HEK293T (cell line): ENCODE data around the gene C1QTNF8.
A peak's percentile ranks its signal among the peaks of the same experiment; 100 is the strongest.

Experiments
- CTCF ChIA-PET: fragments of 350-600 bp; formaldehyde crosslinking; extraction: SDS; loops from one replicate; lab custom pipeline; 2021; ENCODE audit warnings: antibody characterized with exemption, inconsistent platforms; lab: Yijun Ruan, JAX
- POLR2A ChIA-PET: fragments of 350-600 bp; formaldehyde crosslinking; extraction: SDS; loops from one replicate; lab custom pipeline; 2020; ENCODE audit warnings: antibody characterized with exemption, inconsistent platforms; lab: Yijun Ruan, JAX
- DNase-seq: peaks from one replicate; pipeline ENCODE4 v3.0.0; 2012; ENCODE audit warnings: mixed read lengths; ENCODE audit errors: extremely low spot score
- ARNT ChIP-seq: fragments of 450-650 bp; IDR thresholded peaks from 2 replicates; pipeline ENCODE4 v1.6.1; 2017; ENCODE audit warnings: mild to moderate bottlenecking
- BHLHE40 ChIP-seq: fragments of 450-650 bp; IDR thresholded peaks from 2 replicates; pipeline ENCODE4 v1.6.1; 2016; ENCODE audit warnings: mild to moderate bottlenecking, moderate library complexity, borderline replicate concordance
- CTBP1 ChIP-seq: fragments of 450-650 bp; IDR thresholded peaks from 2 replicates; pipeline ENCODE4 v1.6.1; 2016; ENCODE audit warnings: borderline replicate concordance
- ELF4 ChIP-seq: fragments of 450-650 bp; IDR thresholded peaks from 2 replicates; pipeline ENCODE4 v1.6.1; 2017; ENCODE audit warnings: antibody characterized with exemption
- FOXA1 ChIP-seq: fragments of 450-650 bp; IDR thresholded peaks from 2 replicates; pipeline ENCODE4 v1.6.1; 2016; ENCODE audit warnings: mild to moderate bottlenecking
- FOXK2 ChIP-seq: fragments of 450-650 bp; IDR thresholded peaks from 2 replicates; pipeline ENCODE4 v1.6.1; 2016; ENCODE audit warnings: mild to moderate bottlenecking
- FOXM1 ChIP-seq: fragments of 450-650 bp; IDR thresholded peaks from 2 replicates; pipeline ENCODE4 v1.6.1; 2017; ENCODE audit warnings: mild to moderate bottlenecking, borderline replicate concordance
- HDGF ChIP-seq: fragments of 450-650 bp; IDR thresholded peaks from 2 replicates; pipeline ENCODE4 v1.6.1; 2017; ENCODE audit warnings: antibody characterized with exemption, borderline replicate concordance
- L3MBTL2 ChIP-seq: fragments of 450-650 bp; conservative IDR thresholded peaks from 2 replicates; pipeline ENCODE4 v1.6.1; 2016; ENCODE audit warnings: mild to moderate bottlenecking
- LEF1 ChIP-seq: fragments of 450-650 bp; IDR thresholded peaks from 2 replicates; pipeline ENCODE4 v1.6.1; 2017; ENCODE audit warnings: mild to moderate bottlenecking, borderline replicate concordance
- NFRKB ChIP-seq: fragments of 450-650 bp; IDR thresholded peaks from 2 replicates; pipeline ENCODE4 v1.6.1; 2016; ENCODE audit warnings: mild to moderate bottlenecking, moderate library complexity
- SP1 ChIP-seq: fragments of 450-650 bp; IDR thresholded peaks from 2 replicates; pipeline ENCODE4 v1.6.1; 2017
- SUZ12 ChIP-seq: fragments of 450-650 bp; IDR thresholded peaks from 2 replicates; pipeline ENCODE4 v1.6.1; 2016; ENCODE audit warnings: mild to moderate bottlenecking
- TARDBP ChIP-seq: fragments of 450-650 bp; IDR thresholded peaks from 2 replicates; pipeline ENCODE4 v1.6.1; 2016
- ZNF384 ChIP-seq: fragments of 450-650 bp; IDR thresholded peaks from 2 replicates; pipeline ENCODE4 v1.6.1; 2016
- TF ChIP-seq, protein P1 (sequence below): fragments of 450-650 bp; IDR thresholded peaks from 2 replicates; pipeline ENCODE4 v1.6.1; 2016

Gene C1QTNF8

DNA sequence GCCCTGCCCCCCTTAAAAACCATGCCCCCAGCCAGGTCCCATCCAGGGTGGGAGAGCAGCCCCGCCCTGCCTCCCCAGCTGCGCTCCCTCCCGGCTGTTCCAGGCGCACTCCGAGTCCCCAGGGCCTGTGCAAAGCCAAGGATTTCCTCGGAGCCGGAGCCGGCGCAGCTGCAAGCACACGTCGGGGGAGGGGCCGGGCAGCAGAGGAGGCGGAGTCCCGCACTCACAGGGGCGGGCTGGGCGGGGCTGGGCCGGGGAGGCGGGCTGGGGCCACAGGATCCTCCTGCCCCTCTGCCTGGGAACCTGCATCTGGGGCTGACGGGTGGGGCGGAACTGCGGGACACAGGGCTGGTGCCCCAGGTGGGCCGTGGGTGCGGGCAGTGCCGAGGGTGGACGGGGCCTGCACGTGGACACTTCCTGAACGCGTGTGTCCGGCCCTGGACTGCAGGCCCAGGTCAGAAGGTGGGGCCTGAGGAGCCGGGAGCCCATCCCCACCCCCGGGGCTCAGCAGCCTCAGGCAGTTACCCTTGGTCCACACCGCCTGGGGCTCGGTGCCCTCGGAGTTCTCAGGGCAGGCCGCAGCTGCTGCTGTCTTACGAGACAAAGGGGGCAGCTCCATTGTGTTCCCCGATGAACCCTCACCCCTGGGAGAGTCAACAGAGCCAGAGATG is 47.5 kb downstream of the C1QTNF8 start:
- peak; percentile 83 for DNase-seq
- CTCF ChIA-PET, result no interaction called here

DNA sequence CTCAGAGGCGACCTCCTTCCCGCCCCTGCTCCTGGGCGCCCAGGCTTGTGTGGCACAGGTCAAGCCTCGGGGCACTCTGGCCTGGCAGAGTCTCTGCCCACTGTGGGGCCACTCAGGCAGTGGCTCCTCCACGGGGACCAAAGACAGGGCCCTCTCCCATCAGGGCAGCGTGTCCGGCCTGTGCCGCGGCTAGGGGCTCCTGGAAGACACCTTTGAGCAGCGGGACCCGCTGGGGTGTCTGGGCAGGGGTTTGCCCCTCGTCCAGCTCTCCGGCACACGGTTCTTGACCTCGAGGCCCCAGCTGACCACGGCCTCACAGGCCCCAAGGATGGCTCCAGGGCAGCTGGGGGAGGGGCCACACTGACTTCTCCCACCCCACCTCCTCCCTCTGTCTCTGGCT is 48.2 kb downstream of the C1QTNF8 start:
- no peak for TF ChIP-seq L3MBTL2
- TF ChIP-seq HDGF, result no peak
- no peak for TF ChIP-seq CTBP1
- no peak for TF ChIP-seq LEF1
- TF ChIP-seq FOXM1, result no peak
- TF ChIP-seq ZNF384, result no peak
- no peak for TF ChIP-seq ARNT
- no peak for TF ChIP-seq SUZ12
- no peak for TF ChIP-seq SP1
- TF ChIP-seq BHLHE40, result no peak
- TF ChIP-seq, protein P1, sequence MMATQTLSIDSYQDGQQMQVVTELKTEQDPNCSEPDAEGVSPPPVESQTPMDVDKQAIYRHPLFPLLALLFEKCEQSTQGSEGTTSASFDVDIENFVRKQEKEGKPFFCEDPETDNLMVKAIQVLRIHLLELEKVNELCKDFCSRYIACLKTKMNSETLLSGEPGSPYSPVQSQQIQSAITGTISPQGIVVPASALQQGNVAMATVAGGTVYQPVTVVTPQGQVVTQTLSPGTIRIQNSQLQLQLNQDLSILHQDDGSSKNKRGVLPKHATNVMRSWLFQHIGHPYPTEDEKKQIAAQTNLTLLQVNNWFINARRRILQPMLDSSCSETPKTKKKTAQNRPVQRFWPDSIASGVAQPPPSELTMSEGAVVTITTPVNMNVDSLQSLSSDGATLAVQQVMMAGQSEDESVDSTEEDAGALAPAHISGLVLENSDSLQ, result no peak
- TF ChIP-seq NFRKB, result no peak
- TF ChIP-seq TARDBP, result no peak
- no peak for TF ChIP-seq FOXA1
- TF ChIP-seq FOXK2, result no peak
- DNase-seq, result no peak
- ChIA-PET POLR2A (no interaction called here), CTCF (no interaction called here)

More for the DNA sequence above, 47.5 kb downstream of the C1QTNF8 start:
- POLR2A ChIA-PET, result no interaction called here
- no peak for TF ChIP-seq SP1
- TF ChIP-seq L3MBTL2, result no peak
- TF ChIP-seq ARNT, result no peak
- TF ChIP-seq SUZ12, result no peak
- TF ChIP-seq, protein P1, result no peak
- TF ChIP-seq ZNF384, result no peak
- TF ChIP-seq HDGF, result no peak
- TF ChIP-seq TARDBP, result no peak
- TF ChIP-seq NFRKB, result no peak
- TF ChIP-seq LEF1, result no peak
- no peak for TF ChIP-seq FOXM1
- TF ChIP-seq BHLHE40, result no peak
- TF ChIP-seq ELF4, result no peak
- TF ChIP-seq FOXA1, result no peak

DNA sequence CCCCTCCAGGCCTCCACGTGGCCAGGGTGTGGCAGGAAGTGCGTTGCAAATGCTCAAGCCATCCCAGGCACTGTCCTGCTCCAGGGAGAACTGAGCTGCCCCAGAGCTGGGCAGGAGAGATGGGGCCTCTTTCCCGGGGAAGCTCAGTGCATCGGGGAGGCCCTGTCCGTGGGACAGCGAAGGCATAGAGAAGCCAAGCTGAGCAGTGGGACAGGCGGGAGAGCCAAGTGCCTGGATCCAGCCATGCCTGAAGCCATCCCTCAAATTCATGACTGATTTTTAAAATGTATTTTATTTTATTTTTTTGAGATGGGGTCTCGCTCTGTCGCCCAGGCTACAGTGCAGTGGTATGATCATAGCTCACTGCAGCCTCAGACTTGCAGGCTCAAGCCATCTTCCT is 48.9 kb downstream of the C1QTNF8 start:
- TF ChIP-seq FOXA1 (no peak), ZNF384 (no peak)
- DNase-seq, result no peak
- ChIA-PET CTCF (no interaction called here), POLR2A (no interaction called here)

DNA sequence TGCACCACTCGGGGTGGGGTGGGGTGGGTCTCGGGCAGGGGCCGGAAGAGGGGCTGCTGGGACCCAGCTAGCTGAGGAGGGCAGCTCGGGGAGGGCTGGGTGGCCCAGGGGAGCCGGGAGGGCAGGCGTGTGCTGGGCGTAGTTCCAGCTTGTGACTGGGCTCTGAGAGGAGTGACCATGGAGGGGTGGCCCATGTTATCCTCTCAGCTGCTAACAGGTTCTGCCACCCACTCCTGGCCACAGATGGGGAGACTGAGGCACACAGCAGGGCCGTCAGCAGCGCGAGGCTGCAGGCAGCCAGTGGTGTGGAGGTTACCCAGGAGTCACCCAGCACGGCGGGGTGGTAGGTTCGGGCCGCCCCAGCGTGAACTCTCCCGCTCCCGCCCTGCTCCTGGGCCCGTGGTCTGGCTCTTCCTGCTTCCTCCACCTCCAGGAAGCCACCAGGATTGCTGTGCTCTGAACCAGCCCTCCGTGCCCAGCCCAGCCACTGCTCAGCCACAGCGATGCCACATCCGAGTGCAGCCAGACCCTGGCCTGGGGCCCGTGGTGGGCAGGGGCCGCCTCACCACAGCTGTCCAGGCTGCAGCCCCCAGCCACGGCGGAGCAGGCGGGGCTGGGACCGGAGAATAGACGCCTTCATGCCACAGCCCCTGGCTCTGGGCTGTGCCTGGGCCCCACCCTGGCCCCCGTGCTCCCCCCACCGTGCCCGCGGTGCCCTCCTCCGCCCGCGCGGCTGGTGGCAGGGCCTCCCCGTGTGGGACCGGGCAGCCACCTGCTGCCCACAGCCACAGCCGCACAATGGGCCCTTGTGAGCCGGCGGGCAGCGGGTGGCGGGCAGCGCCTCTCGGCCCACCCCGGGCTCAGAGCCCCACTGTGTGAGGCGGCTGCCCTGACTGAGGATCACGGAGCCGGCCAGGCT is 49.8 kb downstream of the C1QTNF8 start:
- POLR2A ChIA-PET, result no interaction called here
- CTCF ChIA-PET, result interaction anchor here (0.9 kb wide), 1 partner anchor 8 kb away, joined by 3 read pairs; no protein-coding TSS in a partner anchor
- DNase-seq, result no peak

DNA sequence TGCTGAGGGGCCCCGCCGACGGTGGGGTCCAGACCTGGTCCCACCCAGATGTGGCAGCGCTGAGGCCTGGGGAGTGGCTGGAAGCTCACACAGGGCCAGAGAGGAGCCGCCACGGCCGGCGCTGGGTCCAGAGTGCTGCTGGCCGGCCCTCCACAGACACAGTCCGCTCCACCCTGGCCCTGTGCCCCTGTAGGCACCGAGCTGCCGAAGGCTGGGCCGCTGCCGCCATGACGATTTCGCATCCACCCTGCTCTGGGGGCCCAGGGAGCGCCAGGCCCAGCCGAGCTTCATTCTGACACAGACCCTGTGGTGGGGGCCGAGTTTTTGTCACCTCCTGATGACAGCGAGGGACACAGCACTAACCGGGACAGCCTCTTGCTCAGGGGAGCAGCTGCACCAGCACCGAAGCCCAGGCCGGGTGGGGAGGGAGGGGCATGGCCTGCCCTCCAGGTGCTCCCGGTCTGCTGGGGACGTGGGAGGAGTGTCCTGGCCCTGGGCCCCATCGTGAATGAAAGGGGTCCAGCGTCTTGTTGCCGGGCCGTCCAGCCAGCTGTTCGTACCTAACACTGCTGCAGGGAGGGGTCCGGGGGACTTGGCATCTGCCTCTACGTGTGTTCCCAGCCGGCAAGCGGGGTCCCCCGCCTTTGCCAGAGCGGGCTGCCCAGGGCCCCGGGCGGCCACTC is 50.6 kb downstream of the C1QTNF8 start:
- POLR2A ChIA-PET, result no interaction called here
- CTCF ChIA-PET, result interaction anchor here (0.9 kb wide), 1 partner anchor 9 kb away, joined by 3 read pairs; no protein-coding TSS in a partner anchor
- DNase-seq, result no peak
- TF ChIP-seq ARNT (no peak), NFRKB (no peak), FOXK2 (no peak)

More for the DNA sequence above, 49.8 kb downstream of the C1QTNF8 start:
- TF ChIP-seq FOXK2, result no peak
- TF ChIP-seq LEF1, result no peak
- TF ChIP-seq BHLHE40, result no peak
- TF ChIP-seq ELF4, result no peak
- no peak for TF ChIP-seq TARDBP
- no peak for TF ChIP-seq FOXA1
- TF ChIP-seq ZNF384, result no peak
- no peak for TF ChIP-seq NFRKB
- TF ChIP-seq HDGF, result no peak
- no peak for TF ChIP-seq SUZ12
- no peak for TF ChIP-seq FOXM1
- TF ChIP-seq ARNT, result no peak
- no peak for TF ChIP-seq SP1
- no peak for TF ChIP-seq CTBP1

DNA sequence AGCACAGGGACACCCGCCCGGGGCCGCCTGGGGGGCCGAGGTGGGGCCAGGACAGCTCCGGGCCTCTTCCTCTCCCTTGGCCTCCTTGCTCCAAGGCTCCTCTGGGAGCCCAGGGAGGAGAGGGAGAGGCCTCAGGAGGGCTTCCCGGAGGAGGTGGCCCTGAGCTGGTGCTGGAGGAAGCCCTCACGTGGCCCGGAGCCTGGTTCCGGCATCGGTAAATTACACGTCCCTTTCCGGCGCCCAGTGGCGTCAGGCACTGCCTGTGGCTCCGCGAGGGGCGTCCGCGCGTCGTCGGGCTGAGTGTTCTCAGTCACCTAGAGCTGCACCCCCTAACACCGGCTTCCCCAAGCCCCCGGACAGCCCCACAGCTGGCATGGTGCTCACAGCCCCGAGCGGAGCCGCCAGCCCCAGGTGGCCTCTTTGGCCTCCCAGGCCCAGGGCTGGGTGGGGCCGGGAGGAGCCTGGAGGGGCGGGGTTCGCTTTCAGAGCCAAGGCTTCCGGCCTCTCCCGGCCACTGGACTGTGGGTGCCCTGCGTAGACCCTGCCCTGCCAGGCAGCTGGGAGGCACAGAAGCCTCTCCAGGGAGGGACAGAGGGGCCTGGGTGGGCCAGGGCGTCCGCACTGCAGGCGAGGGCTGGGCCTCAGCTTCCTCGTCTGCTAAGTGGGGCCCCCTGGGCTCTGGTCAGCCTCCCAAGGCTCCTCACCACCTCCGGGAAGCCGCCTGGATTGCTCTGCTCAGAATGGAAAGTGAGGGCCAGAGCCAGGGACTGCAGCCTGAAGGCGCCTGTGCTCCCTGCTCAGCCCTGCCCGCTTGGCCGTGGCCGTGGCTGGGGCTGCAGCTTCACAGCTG is 51.4 kb downstream of the C1QTNF8 start:
- CTCF ChIA-PET, result interaction anchor here (0.9 kb wide), 1 partner anchor 10 kb away, joined by 3 read pairs; no protein-coding TSS in a partner anchor
- POLR2A ChIA-PET, result no interaction called here

More for the DNA sequence above, 51.4 kb downstream of the C1QTNF8 start:
- DNase-seq, result no peak
- no peak for TF ChIP-seq FOXM1
- no peak for TF ChIP-seq HDGF
- TF ChIP-seq CTBP1, result no peak
- no peak for TF ChIP-seq ZNF384
- TF ChIP-seq ARNT, result no peak
- no peak for TF ChIP-seq TARDBP
- TF ChIP-seq FOXA1, result no peak
- TF ChIP-seq BHLHE40, result no peak
- TF ChIP-seq SUZ12, result no peak
- TF ChIP-seq ELF4, result no peak
- no peak for TF ChIP-seq SP1
- TF ChIP-seq, protein P1, result no peak
- no peak for TF ChIP-seq NFRKB
- TF ChIP-seq LEF1, result no peak
